ENCODE results near the gene MMEL1. TPM values are rescaled to one million over a fixed set of nuclear protein-coding genes. Genes with fewer than 3 reads are reported as not detected.

Gene MMEL1
- total RNA-seq, 1 experiment from 2014 or later: 0.46 TPM

- TF ChIP-seq REST (IDR thresholded peaks at IDR 0.05; ENCODE audit: insufficient read depth in 1 of 2, low read depth in 2 of 2, low read length in 1 of 2): no peak
- Histone ChIP-seq H3K9me3 (ENCODE audit: control insufficient read depth, insufficient read depth, low read depth, low read length) (peaks cover 5% of the 10 kb centered on the region; the same call in 1 of the 2 replicates), H3K27ac (ENCODE audit: low read length) (no peak overlapping the region), H3K27me3 (ENCODE audit: control insufficient read depth, insufficient read depth, low read length) (no peaks in the 10 kb centered on the region), H3K4me1 (ENCODE audit: control insufficient read depth, insufficient read depth, low read length) (peaks cover 6% of the 10 kb centered on the region; the same call in 1 of the 2 replicates), H3K4me3 (ENCODE audit: low read depth in 2 of 2, low read length in 2 of 2) (no peak overlapping the region), H3K36me3 (ENCODE audit: control insufficient read depth, insufficient read depth, low read length) (no peaks in the 10 kb centered on the region)
- intact Hi-C loops (cut with micrococcal nuclease; ENCODE audit: unreplicated experiment): no loop called here
- no TSS peak for BruUV-seq (replicated peaks)
- CTCF ChIA-PET: no interaction called here
- in situ Hi-C loops (cut with HindIII; ENCODE audit: low pct_unique_long_range_greater_than_20kb, low sequenced_read_pairs): no loop called here
- ATAC-seq (no peak), DNase-seq (ENCODE audit: low read depth, low spot score) (no peak)
- POLR2A ChIA-PET: no interaction called here
Measured at GRCh38 chr1:2639607-2640521, 7.0 kb upstream of the MMEL1 start.

DNA sequence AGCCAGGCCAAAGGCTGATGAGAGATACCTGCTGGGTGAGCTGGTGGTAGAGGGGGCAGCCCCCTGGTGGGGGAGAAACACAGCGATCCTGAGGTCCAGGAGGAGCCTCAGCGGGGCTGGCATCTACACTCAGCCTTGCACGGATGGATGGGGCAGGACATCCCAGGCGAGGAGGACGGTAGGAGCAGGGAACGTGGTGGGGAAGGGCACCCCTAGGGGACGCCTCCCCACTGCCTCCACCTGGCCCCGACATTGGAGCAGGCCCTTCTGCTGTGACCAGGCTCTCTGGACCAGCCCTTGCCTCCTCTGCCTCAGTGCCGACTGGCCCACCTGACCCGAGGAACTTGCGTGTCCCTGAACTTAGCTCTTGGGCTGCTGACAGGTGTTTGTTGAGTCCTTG lies 6.4 kb upstream of the MMEL1 start:
- Histone ChIP-seq H3K4me3 (ENCODE audit: low read depth in 2 of 2, low read length in 2 of 2) (no peak overlapping the region), H3K4me1 (ENCODE audit: control insufficient read depth, insufficient read depth, low read length) (peaks cover 6% of the 10 kb centered on the region; the same call in 1 of the 2 replicates), H3K27ac (ENCODE audit: low read length) (no peak overlapping the region), H3K27me3 (ENCODE audit: control insufficient read depth, insufficient read depth, low read length) (no peaks in the 10 kb centered on the region), H3K9me3 (ENCODE audit: control insufficient read depth, insufficient read depth, low read depth, low read length) (peaks cover 5% of the 10 kb centered on the region; the same call in 1 of the 2 replicates), H3K36me3 (ENCODE audit: control insufficient read depth, insufficient read depth, low read length) (no peaks in the 10 kb centered on the region)
- TF ChIP-seq CTCF (IDR thresholded peaks at IDR 0.05) (no peak), POLR2AphosphoS5 (IDR thresholded peaks at IDR 0.05; ENCODE audit: low read depth, low read length) (no peak), REST (IDR thresholded peaks at IDR 0.05; ENCODE audit: insufficient read depth in 1 of 2, low read depth in 2 of 2, low read length in 1 of 2) (no peak), TCF7L2 (IDR thresholded peaks at IDR 0.05; ENCODE audit: low read depth, low read length) (no peak), SIN3A (IDR thresholded peaks at IDR 0.05; ENCODE audit: borderline replicate concordance, insufficient read depth, low read depth, low read length) (no peak)
- TSS peak; percentile 37 for BruUV-seq (replicated peaks)
- ATAC-seq (no peak), DNase-seq (ENCODE audit: low read depth, low spot score) (no peak)
- CTCF ChIA-PET: no interaction called here
- POLR2A ChIA-PET: no interaction called here
- in situ Hi-C loops (cut with HindIII; ENCODE audit: low pct_unique_long_range_greater_than_20kb, low sequenced_read_pairs): no loop called here
- intact Hi-C loops (cut with micrococcal nuclease; ENCODE audit: unreplicated experiment): no loop called here

All from Panc1 (cell line).